WI38 (cell line): ENCODE data around the gene ZG16.

Experiments
- H3K4me3 ChIP-seq: 2 replicates; pipeline ENCODE4 v1.5.1; 2011; ENCODE audit warnings: low read depth, mild to moderate bottlenecking, control low read depth, low read length
- TF ChIP-seq, protein P1 (sequence below): IDR thresholded peaks from 2 replicates; pipeline ENCODE4 v1.5.1; 2012; ENCODE audit warnings: low read depth, mild to moderate bottlenecking, control low read depth, low read length

The ZG16 gene

DNA sequence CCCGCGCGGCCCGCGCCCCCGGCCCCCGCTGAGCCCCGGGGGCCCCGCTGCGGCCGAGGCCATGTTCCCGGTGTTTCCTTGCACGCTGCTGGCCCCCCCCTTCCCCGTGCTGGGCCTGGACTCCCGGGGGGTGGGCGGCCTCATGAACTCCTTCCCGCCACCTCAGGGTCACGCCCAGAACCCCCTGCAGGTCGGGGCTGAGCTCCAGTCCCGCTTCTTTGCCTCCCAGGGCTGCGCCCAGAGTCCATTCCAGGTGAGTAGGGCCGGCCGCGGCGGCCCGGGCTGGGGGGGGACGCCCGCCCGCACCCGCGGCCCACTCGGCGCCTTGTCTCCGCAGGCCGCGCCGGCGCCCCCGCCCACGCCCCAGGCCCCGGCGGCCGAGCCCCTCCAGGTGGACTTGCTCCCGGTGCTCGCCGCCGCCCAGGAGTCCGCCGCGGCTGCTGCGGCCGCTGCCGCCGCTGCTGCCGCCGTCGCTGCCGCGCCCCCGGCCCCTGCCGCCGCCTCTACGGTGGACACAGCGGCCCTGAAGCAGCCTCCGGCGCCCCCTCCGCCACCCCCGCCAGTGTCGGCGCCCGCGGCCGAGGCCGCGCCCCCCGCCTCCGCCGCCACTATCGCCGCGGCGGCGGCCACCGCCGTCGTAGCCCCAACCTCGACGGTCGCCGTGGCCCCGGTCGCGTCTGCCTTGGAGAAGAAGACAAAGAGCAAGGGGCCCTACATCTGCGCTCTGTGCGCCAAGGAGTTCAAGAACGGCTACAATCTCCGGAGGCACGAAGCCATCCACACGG is 28.8 kb downstream of the ZG16 start:
- TF ChIP-seq, protein P1, sequence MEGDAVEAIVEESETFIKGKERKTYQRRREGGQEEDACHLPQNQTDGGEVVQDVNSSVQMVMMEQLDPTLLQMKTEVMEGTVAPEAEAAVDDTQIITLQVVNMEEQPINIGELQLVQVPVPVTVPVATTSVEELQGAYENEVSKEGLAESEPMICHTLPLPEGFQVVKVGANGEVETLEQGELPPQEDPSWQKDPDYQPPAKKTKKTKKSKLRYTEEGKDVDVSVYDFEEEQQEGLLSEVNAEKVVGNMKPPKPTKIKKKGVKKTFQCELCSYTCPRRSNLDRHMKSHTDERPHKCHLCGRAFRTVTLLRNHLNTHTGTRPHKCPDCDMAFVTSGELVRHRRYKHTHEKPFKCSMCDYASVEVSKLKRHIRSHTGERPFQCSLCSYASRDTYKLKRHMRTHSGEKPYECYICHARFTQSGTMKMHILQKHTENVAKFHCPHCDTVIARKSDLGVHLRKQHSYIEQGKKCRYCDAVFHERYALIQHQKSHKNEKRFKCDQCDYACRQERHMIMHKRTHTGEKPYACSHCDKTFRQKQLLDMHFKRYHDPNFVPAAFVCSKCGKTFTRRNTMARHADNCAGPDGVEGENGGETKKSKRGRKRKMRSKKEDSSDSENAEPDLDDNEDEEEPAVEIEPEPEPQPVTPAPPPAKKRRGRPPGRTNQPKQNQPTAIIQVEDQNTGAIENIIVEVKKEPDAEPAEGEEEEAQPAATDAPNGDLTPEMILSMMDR, result no peak
- peak overlapping the region; percentile 62 for H3K4me3 ChIP-seq

GRCh38 chr16:29807426-29808218 is 29.6 kb downstream of the ZG16 start:
- peak overlapping the region; percentile 62 for H3K4me3 ChIP-seq
- TF ChIP-seq, protein P1, result peak; percentile 73

GRCh38 chr16:29808219-29808900 is 30.3 kb downstream of the ZG16 start:
- TF ChIP-seq, protein P1, result no peak
- peak overlapping the region; percentile 62 for H3K4me3 ChIP-seq

DNA sequence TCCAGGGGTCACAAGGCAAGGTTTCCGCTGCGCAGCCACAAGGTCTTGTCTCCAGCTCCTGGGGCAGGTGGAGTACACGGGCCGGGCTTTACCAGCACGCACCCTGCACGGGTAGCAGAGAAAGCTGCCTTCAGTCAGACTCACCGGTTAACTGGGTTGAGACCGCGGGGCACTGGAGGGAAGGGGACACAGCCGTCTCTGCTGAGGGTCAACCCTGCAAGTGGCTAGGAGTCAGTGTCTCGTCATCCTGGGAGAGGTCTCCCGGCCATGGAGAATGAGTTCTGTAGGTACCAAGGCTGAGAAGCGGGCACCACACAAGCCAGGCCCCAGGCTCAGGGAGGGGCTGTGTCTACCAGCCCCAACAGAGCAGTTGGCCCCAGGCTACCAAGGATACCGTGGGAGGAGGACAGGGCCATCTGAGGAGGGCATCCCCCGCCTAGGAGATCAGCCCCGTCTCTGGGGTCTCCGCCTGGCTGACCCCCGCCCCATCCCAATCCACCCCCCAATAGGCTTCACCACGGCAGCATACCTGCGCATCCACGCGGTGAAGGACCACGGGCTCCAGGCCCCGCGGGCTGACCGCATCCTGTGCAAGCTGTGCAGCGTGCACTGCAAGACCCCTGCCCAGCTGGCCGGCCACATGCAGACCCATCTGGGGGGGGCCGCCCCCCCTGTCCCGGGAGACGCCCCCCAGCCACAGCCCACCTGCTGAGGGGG is 31.1 kb downstream of the ZG16 start:
- H3K4me3 ChIP-seq, result peak overlapping the region; percentile 62; the same call in 1 of the 2 replicates
- TF ChIP-seq, protein P1, result no peak

DNA sequence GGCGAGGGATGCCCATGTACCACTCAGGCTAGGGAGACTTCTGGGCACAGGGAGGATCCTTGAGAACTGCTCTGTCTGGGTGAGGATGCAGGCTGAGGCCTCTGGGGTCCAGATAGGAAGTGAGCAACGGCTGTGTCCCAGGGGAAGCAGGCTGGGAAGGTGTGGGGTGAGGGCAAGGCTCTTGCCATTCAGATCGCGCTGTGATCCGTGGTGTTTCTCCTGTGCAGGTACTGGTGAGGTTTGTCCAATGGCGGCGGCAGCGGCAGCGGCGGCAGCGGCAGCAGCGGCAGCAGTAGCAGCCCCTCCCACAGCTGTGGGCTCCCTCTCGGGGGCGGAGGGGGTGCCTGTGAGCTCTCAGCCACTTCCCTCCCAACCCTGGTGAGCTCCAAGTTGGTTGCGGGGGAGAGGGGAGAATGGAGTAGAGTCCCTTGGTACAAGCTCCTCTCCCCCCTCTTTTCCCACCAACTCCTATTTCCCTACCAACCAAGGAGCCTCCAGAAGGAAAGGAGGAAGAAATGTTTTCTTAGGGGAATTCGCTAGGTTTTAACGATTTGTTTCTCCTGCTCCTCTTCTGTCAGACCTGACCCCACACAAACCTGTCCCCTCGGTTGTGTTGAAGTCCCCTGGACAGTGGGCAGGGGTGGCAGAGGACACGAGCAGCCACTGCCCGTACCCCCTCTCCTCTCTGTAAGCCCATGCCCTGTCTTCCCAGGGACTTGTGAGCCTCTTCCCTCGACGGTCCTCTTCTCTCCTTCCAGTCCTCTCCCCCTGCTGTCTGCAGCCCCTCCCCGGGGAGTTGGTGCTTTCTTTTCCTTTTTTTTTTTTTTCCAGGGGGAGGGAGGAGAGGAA is 32.0 kb downstream of the ZG16 start:
- no peak overlapping the region for H3K4me3 ChIP-seq

More for the DNA sequence above, 32.0 kb downstream of the ZG16 start:
- TF ChIP-seq, protein P1, result no peak
